ENCODE results near the gene PRPSAP2.
"Not testable (repeated sequence)": the region's sequence is repeated elsewhere in the genome, so short reads cannot be mapped to it uniquely, and the experiment has no call there.

PRPSAP2 gene

GRCh38 chr17:18857864-18858566 lies at the start of gene PRPSAP2:
PRPSAP2 (plus strand) TSS chr17:18858131; CDS start chr17:18865834, 7,703 bp downstream.
- FAIRE-seq: peak; percentile 91
- DNase-seq (ENCODE audit: extremely low spot score, insufficient read length, low read depth): peak; percentile 81

- not testable (repeated sequence) for FAIRE-seq; DNase-seq (ENCODE audit: extremely low spot score, insufficient read length, low read depth)
These were observed 42.0 kb upstream of the PRPSAP2 start for GRCh38 chr17:18815924-18816323.

GRCh38 chr17:18816489-18817371 lies 41.2 kb upstream of the PRPSAP2 start:
- FAIRE-seq: peak; percentile 88
- DNase-seq (ENCODE audit: extremely low spot score, insufficient read length, low read depth): not testable (repeated sequence)

- not testable (repeated sequence) for FAIRE-seq; DNase-seq (ENCODE audit: extremely low spot score, insufficient read length, low read depth)
These were observed 36.5 kb upstream of the PRPSAP2 start for GRCh38 chr17:18821430-18821829.

- not testable (repeated sequence) for FAIRE-seq; DNase-seq (ENCODE audit: extremely low spot score, insufficient read length, low read depth)
These were observed 30.3 kb upstream of the PRPSAP2 start for GRCh38 chr17:18827613-18828012.

GRCh38 chr17:18848501-18848900 lies 9.4 kb upstream of the PRPSAP2 start:
- DNase-seq (ENCODE audit: extremely low spot score, insufficient read length, low read depth) (no peak), FAIRE-seq (no peak)

GRCh38 chr17:18850679-18851078 lies 7.3 kb upstream of the PRPSAP2 start:
- no peak for FAIRE-seq
- no peak for DNase-seq (ENCODE audit: extremely low spot score, insufficient read length, low read depth)

- DNase-seq (ENCODE audit: extremely low spot score, insufficient read length, low read depth) (no peak), FAIRE-seq (no peak)
These were observed 6.7 kb upstream of the PRPSAP2 start for GRCh38 chr17:18851201-18851600.

- no peak for FAIRE-seq
These were observed 3.0 kb upstream of the PRPSAP2 start for GRCh38 chr17:18854956-18855355.

GRCh38 chr17:18855831-18856569 lies 1.9 kb upstream of the PRPSAP2 start:
- DNase-seq (ENCODE audit: extremely low spot score, insufficient read length, low read depth) (peak; percentile 74), FAIRE-seq (peak; percentile 99)

More at GRCh38 chr17:18854956-18855355, 3.0 kb upstream of the PRPSAP2 start:
- no peak for DNase-seq (ENCODE audit: extremely low spot score, insufficient read length, low read depth)

- FAIRE-seq (no peak), DNase-seq (ENCODE audit: extremely low spot score, insufficient read length, low read depth) (no peak)
These were observed 1.4 kb upstream of the PRPSAP2 start for GRCh38 chr17:18856570-18856915.

GRCh38 chr17:18858567-18859245 lies 775 bp downstream of the PRPSAP2 start:
- DNase-seq (ENCODE audit: extremely low spot score, insufficient read length, low read depth) (no peak), FAIRE-seq (no peak)

GRCh38 chr17:18859256-18859655 lies 1.3 kb downstream of the PRPSAP2 start:
- DNase-seq (ENCODE audit: extremely low spot score, insufficient read length, low read depth) (no peak), FAIRE-seq (peak; percentile 52)

- DNase-seq (ENCODE audit: extremely low spot score, insufficient read length, low read depth) (peak; percentile 64), FAIRE-seq (peak; percentile 94)
These were observed 2.4 kb downstream of the PRPSAP2 start for GRCh38 chr17:18860161-18860972.

- FAIRE-seq: no peak
- DNase-seq (ENCODE audit: extremely low spot score, insufficient read length, low read depth): no peak
These were observed 4.1 kb downstream of the PRPSAP2 start for GRCh38 chr17:18862011-18862410.

- not testable (repeated sequence) for DNase-seq (ENCODE audit: extremely low spot score, insufficient read length, low read depth)
- peak; percentile 18 for FAIRE-seq
These were observed 7.1 kb downstream of the PRPSAP2 start for GRCh38 chr17:18864996-18865395.

GRCh38 chr17:18866866-18867813 lies 9.2 kb downstream of the PRPSAP2 start:
- FAIRE-seq: no peak
- DNase-seq (ENCODE audit: extremely low spot score, insufficient read length, low read depth): no peak

GRCh38 chr17:18877104-18877645 lies 19.2 kb downstream of the PRPSAP2 start:
- no peak for FAIRE-seq
- DNase-seq (ENCODE audit: extremely low spot score, insufficient read length, low read depth): no peak

Data from GM18507 (cell line).